Measurements from ENCODE around the gene CALCOCO1. TPM values are rescaled to one million over a fixed set of nuclear protein-coding genes. Genes with fewer than 3 reads are reported as not detected.

CALCOCO1 gene
- total and polyA plus RNA-seq, 4 donors: 24.4 to 67.4 (median 43.2) TPM

GRCh38 chr12:53775478-53776145 lies 48.4 kb upstream of the CALCOCO1 start:
- Histone ChIP-seq H3K9me3 (ENCODE audit: control insufficient read depth in 4 of 4, low read length in 3 of 4) (no peaks in the 10 kb centered on the region), H3K36me3 (ENCODE audit: control insufficient read depth in 4 of 4, insufficient read depth in 3 of 4, low read depth in 1 of 4, low read length in 3 of 4) (no peaks in the 10 kb centered on the region), H3K4me1 (ENCODE audit: control insufficient read depth in 4 of 4, insufficient read depth in 4 of 4, low read length in 3 of 4) (no peaks in the 10 kb centered on the region), H3K9ac (ENCODE audit: low read depth in 1 of 2, low read length in 2 of 2) (no peak overlapping the region), H3K4me3 (ENCODE audit: low read depth in 1 of 3, low read length in 3 of 3) (no peak overlapping the region), H3K27me3 (ENCODE audit: control insufficient read depth in 4 of 4, insufficient read depth in 4 of 4, low read length in 3 of 4) (peaks cover 0 to 4% (median 0%) of the 10 kb centered on the region in 4 donors), H3K27ac (ENCODE audit: low read depth in 1 of 2, low read length in 2 of 2) (no peak overlapping the region)
- no peak for TF ChIP-seq ZBTB33 (IDR thresholded peaks at IDR 0.05)
- no peak for TF ChIP-seq HNF4G (IDR thresholded peaks at IDR 0.05)
- TF ChIP-seq FOXA1 (IDR thresholded peaks at IDR 0.05): no peak
- TF ChIP-seq SP1 (IDR thresholded peaks at IDR 0.05): no peak
- no peak for TF ChIP-seq JUND (IDR thresholded peaks at IDR 0.05)
- no peak for TF ChIP-seq GABPA (IDR thresholded peaks at IDR 0.05 in 1 of 2, conservative IDR thresholded peaks at IDR 0.05 in 1 of 2)
- no peak for TF ChIP-seq TAF1 (conservative IDR thresholded peaks at IDR 0.05)
- no peak for TF ChIP-seq YY1 (IDR thresholded peaks at IDR 0.05)
- no peak for TF ChIP-seq ATF3 (IDR thresholded peaks at IDR 0.05)
- no peak for TF ChIP-seq RXRA (IDR thresholded peaks at IDR 0.05)
- no peak for TF ChIP-seq EGR1 (IDR thresholded peaks at IDR 0.05; ENCODE audit: low read depth in 2 of 2)
- TF ChIP-seq, protein P1, sequence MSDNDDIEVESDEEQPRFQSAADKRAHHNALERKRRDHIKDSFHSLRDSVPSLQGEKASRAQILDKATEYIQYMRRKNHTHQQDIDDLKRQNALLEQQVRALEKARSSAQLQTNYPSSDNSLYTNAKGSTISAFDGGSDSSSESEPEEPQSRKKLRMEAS (IDR thresholded peaks at IDR 0.05): no peak
- no peak for TF ChIP-seq RAD21 (IDR thresholded peaks at IDR 0.05)
- TF ChIP-seq NR2F2 (IDR thresholded peaks at IDR 0.05): no peak
- no peak for TF ChIP-seq FOXA2 (IDR thresholded peaks at IDR 0.05)
- TF ChIP-seq REST (IDR thresholded peaks at IDR 0.05): no peak
- TF ChIP-seq HNF4A (conservative IDR thresholded peaks at IDR 0.05): no peak
- TF ChIP-seq CTCF (IDR thresholded peaks at IDR 0.05; ENCODE audit: low read depth, low read length, missing input control): no peak
- DNase-seq (ENCODE audit: low spot score): no peak
- 58% methylated on average over 6 of the region's 6 CpGs for WGBS
